HUES6 (cell line): ENCODE data around the gene SPATA9.
"Not testable (repeated sequence)": the region's sequence is repeated elsewhere in the genome, so short reads cannot be mapped to it uniquely, and the experiment has no call there.

Source experiments
- H3K27ac ChIP-seq: 2 replicates; pipeline ENCODE4 v1.7.0; 2013; ENCODE audit warnings: low read depth, mild to moderate bottlenecking, low read length, inconsistent platforms
- H3K27me3 ChIP-seq: 2 replicates; pipeline ENCODE4 v1.6.1; 2013; ENCODE audit warnings: low read length; ENCODE audit not compliant: control insufficient read depth, insufficient read depth
- H3K36me3 ChIP-seq: 2 replicates; pipeline ENCODE4 v1.6.1; 2013; ENCODE audit warnings: low read length; ENCODE audit not compliant: control insufficient read depth, insufficient read depth
- H3K4me1 ChIP-seq: 2 replicates; pipeline ENCODE4 v1.6.1; 2013; ENCODE audit warnings: low read length; ENCODE audit not compliant: control insufficient read depth, insufficient read depth
- H3K4me3 ChIP-seq: 2 replicates; pipeline ENCODE4 v1.5.1; 2013; ENCODE audit warnings: low read depth, low read length
- H3K9ac ChIP-seq: one replicate; pipeline ENCODE4 v1.6.1; 2013; ENCODE audit warnings: mild to moderate bottlenecking, low read length
- H3K9me3 ChIP-seq: 2 replicates; pipeline ENCODE4 v1.6.1; 2013; ENCODE audit warnings: low read depth, low read length; ENCODE audit not compliant: control insufficient read depth, insufficient read depth

Gene SPATA9

DNA sequence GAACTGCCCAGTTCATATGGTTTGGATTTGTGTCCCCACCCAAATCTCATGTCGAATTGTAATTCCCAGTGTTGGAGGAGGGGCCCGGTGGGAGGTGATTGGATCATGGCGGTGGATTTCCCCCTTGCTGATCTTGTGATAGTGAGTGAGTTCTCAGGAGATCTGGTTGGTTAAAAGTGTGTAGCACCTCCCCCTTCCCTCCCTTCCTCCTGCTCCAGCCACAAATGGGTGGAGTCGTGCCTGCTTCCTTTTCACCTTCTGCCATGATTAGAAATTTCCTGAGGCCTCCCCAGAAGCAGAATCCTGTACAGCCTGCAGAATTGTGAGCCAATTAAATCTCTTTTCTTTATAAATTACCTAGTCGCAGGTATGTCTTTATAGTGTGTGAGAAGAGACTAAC is 23.4 kb upstream of the SPATA9 start:
- not testable (repeated sequence) for H3K27me3 ChIP-seq, H3K27ac ChIP-seq, H3K4me1 ChIP-seq, H3K9ac ChIP-seq, H3K36me3 ChIP-seq, H3K9me3 ChIP-seq, H3K4me3 ChIP-seq

DNA sequence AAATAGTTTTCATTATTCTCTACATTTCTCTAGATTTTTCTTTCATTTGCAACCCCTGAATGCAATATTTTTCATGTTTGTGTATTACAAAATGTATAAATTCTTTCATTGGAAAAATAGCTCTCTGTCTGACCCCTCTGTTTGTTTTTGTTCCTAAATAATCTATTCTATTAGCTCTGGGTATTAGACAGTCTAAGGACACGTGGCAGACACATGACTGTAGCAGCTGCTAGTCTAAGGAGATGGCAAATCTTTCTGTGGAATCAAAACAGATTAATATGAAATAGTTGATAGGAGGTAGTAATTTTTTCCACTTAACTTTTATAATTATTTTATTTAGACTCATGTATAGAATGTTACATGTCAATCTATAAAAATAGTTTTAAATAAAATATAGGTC is 21.4 kb upstream of the SPATA9 start:
- Histone ChIP-seq H3K9ac (no peak overlapping the region), H3K27ac (no peak overlapping the region), H3K4me3 (no peak overlapping the region), H3K9me3 (no peaks in the 10 kb centered on the region), H3K36me3 (no peaks in the 10 kb centered on the region), H3K27me3 (no peaks in the 10 kb centered on the region), H3K4me1 (no peaks in the 10 kb centered on the region)

DNA sequence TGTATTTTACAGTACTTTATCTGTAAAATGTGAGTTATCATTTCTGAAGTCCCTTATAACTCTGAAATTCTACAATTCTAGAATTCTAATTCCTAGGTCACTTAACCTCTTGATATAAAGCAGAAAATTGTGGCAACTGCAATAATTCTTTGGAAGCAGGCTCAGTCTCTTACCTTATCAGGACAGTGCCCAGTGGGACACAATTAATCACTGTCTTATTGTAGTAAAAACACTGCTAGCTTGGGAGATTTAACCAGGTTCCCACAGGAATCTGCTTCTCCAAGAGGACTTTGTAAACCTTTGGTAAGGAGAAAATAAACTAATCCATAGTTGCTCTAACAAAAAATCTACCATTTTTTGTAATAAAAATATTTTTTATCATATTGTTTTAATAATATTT is 18.3 kb upstream of the SPATA9 start:
- Histone ChIP-seq H3K4me1 (peaks cover 10% of the 10 kb centered on the region; the same call in 1 of the 2 replicates), H3K9ac (no peak overlapping the region), H3K27me3 (no peaks in the 10 kb centered on the region), H3K27ac (no peak overlapping the region), H3K36me3 (no peaks in the 10 kb centered on the region), H3K4me3 (no peak overlapping the region), H3K9me3 (no peaks in the 10 kb centered on the region)

DNA sequence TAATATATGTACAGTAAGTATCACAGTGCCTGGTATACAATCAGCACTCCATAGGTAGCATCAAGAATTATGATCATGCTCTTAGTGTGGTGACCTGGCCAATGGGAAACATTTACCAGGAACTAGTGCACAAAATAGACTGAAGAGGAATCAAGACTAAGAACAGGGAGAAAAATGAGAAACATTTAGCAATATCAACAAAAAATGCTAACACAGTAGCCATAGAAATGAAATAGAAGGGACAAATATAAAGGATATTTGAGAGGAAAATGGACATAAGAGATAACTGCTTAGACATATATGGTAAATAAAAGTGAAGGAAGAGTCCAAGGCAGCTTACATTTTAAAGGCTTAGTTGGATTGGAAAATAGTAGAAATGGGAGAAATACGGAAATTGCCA is 16.5 kb upstream of the SPATA9 start:
- no peak overlapping the region for H3K27ac ChIP-seq
- H3K4me3 ChIP-seq: no peak overlapping the region
- no peaks in the 10 kb centered on the region for H3K9me3 ChIP-seq
- peaks cover 10% of the 10 kb centered on the region; the same call in 1 of the 2 replicates for H3K4me1 ChIP-seq
- H3K36me3 ChIP-seq: no peaks in the 10 kb centered on the region
- H3K9ac ChIP-seq: no peak overlapping the region
- no peaks in the 10 kb centered on the region for H3K27me3 ChIP-seq

DNA sequence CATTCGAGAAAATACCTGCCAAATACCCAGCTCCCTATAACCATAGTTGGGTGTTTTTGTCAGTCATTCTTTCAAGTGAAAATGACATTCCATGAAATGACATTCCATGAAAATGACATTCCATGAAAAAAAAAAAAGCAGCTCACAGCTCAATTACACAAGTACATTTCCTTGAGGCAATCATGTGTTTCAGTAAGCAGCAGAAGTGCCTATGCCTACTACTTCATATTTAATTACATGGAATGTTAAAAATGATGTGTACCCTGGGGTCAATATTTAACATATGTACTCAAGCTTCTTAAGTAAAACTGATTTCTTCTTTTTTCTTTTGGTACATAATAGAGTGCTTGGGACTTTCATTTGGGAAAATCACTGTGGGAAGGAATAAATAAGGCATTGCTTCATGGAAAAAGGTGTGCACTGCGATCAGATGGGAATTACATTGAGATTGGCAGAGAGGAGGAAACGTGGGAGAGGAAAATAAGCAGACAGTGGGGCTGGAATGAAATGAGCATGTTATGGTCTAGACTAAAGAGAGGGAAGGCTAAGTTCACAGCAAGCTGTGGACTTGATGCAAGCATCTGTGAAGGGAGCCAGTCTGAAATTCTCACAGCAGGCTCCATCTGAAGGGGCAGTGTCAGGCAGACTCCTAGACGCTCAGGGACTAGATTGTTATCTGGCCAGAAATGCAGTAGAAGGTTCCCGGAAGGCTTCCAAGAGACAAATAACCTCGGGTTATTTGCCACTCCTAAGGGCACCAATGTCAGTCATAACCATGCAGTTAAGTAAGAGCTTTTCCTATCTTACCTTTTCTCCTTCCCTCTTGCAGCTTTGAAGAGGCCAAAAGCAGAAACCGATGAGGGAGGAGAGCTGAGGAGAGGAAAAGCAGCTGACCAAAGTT is 15.2 kb upstream of the SPATA9 start:
- H3K9ac ChIP-seq: no peak overlapping the region
- no peaks in the 10 kb centered on the region for H3K36me3 ChIP-seq
- no peak overlapping the region for H3K27ac ChIP-seq
- H3K4me3 ChIP-seq: no peak overlapping the region
- H3K27me3 ChIP-seq: no peaks in the 10 kb centered on the region
- H3K9me3 ChIP-seq: no peaks in the 10 kb centered on the region
- H3K4me1 ChIP-seq: peaks cover 10% of the 10 kb centered on the region; the same call in 1 of the 2 replicates

DNA sequence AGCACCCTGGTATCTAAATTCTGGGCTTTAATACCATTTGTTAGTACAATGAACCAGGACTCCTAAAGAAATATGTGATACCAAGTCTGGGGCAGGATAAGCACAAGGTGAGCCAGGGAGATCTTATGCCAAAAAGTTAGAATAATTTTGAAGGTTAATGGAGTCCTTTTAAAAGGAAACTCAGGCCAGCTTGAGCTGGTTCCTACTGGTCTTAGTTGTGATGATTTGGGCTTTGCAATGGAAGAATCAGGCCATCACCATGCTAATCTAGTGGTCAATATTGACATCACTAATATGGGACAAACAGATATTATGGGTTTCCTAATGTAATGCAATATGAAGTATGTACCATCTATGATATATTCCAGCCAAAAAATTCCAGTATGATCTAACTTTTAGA is 7.5 kb upstream of the SPATA9 start:
- no peak overlapping the region for H3K4me3 ChIP-seq
- no peak overlapping the region for H3K27ac ChIP-seq
- no peaks in the 10 kb centered on the region for H3K36me3 ChIP-seq
- H3K9ac ChIP-seq: no peak overlapping the region
- H3K4me1 ChIP-seq: peaks cover 5% of the 10 kb centered on the region; the same call in 1 of the 2 replicates
- no peaks in the 10 kb centered on the region for H3K27me3 ChIP-seq
- H3K9me3 ChIP-seq: no peaks in the 10 kb centered on the region

DNA sequence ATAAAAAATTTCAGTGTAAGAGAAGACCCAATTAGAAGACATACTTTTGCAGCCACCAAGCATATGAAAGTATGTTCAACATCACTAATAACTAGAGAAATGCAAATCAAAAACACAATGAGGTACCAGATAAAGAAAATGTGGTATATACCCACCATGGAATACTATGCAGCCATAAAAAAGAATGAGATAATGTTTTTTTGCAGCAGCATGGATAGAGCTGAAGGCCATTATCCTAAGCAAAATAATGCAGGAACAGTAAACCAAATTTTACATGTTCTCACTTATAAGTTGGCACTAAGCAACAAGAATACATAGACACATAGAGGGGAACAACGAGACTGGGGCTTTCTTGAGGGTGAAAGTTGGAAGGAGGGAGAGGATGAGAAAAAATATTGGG is 6.9 kb upstream of the SPATA9 start:
- Histone ChIP-seq H3K9ac (no peak overlapping the region), H3K27me3 (no peaks in the 10 kb centered on the region), H3K27ac (no peak overlapping the region), H3K4me3 (no peak overlapping the region), H3K36me3 (no peaks in the 10 kb centered on the region), H3K9me3 (no peaks in the 10 kb centered on the region), H3K4me1 (peaks cover 5% of the 10 kb centered on the region; the same call in 1 of the 2 replicates)

DNA sequence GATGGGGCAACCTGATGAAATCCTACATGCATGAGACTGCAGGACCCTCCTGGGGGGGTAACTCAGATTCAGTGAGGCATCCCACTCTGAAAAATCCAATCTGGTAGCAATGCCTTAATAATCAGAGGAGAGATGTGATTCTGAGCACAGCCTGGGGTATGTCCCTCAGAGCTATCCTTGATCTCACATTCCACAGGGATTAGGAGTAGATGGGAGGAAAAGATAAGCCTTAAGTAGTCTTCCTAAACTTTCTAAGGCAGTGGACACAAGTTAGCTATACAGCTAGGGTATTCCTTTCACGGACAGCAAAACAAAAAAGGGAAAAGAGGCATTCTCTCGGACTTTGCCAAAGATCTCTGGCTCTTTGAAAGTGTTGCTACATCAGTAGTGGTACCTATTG is 3.9 kb upstream of the SPATA9 start:
- H3K36me3 ChIP-seq: no peaks in the 10 kb centered on the region
- H3K27ac ChIP-seq: no peak overlapping the region; the same call in 1 of the 2 replicates
- no peak overlapping the region for H3K9ac ChIP-seq
- H3K27me3 ChIP-seq: no peaks in the 10 kb centered on the region
- no peak overlapping the region for H3K4me3 ChIP-seq
- H3K4me1 ChIP-seq: peaks cover 5% of the 10 kb centered on the region; the same call in 1 of the 2 replicates
- H3K9me3 ChIP-seq: no peaks in the 10 kb centered on the region

DNA sequence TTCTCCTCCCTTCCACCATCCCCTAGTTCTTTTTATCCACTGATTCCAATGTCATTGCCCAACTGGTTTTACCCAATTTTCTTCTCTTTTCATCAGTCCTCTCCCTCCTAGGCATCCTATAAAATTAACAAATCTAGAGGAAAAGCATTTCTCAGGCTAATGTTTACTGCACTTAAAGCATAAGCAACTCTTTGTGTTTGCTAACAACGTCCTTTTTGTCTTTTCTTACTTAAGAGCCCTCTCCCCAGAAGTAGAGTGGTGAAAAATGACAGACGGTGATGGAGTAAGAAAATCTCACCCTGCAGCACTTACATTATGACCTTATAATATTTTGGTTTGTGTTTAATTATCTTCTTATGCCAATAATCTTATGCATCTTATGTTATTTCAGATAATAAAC is 1.6 kb upstream of the SPATA9 start:
- H3K4me3 ChIP-seq: no peak overlapping the region
- no peaks in the 10 kb centered on the region for H3K27me3 ChIP-seq
- H3K27ac ChIP-seq: no peak overlapping the region
- peaks cover 13% of the 10 kb centered on the region for H3K4me1 ChIP-seq
- no peaks in the 10 kb centered on the region for H3K9me3 ChIP-seq
- H3K9ac ChIP-seq: no peak overlapping the region
- H3K36me3 ChIP-seq: no peaks in the 10 kb centered on the region

DNA sequence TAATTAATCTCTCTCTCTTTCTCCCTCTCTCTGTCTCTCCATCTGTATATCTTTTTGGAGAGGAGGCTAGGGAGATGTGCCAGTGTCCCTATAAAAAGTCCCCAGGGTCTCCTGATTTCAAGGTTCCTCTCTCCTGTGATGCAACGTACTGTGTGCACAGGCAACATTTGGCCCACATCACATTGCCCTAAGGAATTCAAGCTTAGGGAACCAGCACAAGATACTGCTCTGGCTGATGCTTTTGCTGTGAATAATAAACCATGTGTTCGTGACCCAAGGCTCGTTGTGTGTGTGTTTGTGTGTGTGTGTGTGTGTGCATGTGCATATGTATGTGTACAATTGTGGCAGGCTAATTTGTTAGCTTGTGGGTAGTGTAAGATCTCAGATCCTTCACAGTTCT is 9.7 kb downstream of the SPATA9 start:
- Histone ChIP-seq H3K9ac (no peak overlapping the region), H3K27me3 (no peaks in the 10 kb centered on the region), H3K36me3 (no peaks in the 10 kb centered on the region), H3K4me1 (peaks cover 7% of the 10 kb centered on the region; the same call in 1 of the 2 replicates), H3K27ac (no peak overlapping the region), H3K9me3 (no peaks in the 10 kb centered on the region), H3K4me3 (no peak overlapping the region)

DNA sequence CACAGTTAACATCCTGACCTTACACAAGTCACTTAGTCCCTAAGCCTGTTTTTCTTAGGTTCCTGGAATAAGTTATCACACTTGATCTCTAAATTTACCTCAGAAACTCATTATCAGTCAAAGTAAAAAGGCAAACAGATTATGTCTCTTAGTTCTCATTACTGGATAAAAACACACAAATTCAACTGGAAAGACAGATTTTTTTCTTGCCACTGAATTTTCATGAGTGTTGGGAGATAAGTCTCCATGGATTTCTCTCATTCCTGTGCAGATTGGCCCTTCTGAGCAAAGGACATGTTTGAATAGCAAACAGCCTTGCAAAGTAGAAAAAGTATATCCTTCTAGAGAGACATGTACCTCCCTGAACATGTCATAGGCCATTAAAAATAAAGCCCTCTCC is 10.2 kb downstream of the SPATA9 start:
- Histone ChIP-seq H3K4me1 (peaks cover 7% of the 10 kb centered on the region; the same call in 1 of the 2 replicates), H3K36me3 (no peaks in the 10 kb centered on the region), H3K27me3 (no peaks in the 10 kb centered on the region), H3K9ac (no peak overlapping the region), H3K27ac (no peak overlapping the region), H3K9me3 (no peaks in the 10 kb centered on the region), H3K4me3 (no peak overlapping the region)
